ENCODE results near the gene KIAA2012.

DNA sequence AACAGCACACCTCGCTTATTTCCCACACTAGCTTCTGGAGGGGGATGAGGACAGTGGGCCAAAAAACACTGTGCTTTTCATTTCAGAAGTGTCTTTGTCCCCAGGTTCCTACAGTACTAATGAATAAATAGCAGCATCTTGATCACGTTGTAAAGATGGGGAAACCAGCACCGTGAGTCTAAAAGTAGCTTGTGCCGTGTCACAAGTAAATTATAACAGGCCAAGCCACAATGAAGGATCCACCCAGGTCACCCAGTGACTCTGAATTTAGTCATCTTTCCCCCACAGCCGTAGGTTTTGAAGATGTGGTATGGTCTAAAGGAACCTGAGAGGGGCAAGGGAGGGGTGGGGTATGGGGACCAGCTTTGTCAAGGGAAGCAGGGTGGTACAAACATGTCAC, 30.6 kb upstream of the KIAA2012 start:
- TF ChIP-seq CREB5 (CRISPR knock-in tag; IDR thresholded peaks at IDR 0.05; ENCODE audit: low read depth) = no peak
- no peak for TF ChIP-seq ZFP3 (CRISPR knock-in tag; IDR thresholded peaks at IDR 0.05)
- no peak for TF ChIP-seq ZFP30 (CRISPR knock-in tag; IDR thresholded peaks at IDR 0.05)
- TF ChIP-seq, protein P1, sequence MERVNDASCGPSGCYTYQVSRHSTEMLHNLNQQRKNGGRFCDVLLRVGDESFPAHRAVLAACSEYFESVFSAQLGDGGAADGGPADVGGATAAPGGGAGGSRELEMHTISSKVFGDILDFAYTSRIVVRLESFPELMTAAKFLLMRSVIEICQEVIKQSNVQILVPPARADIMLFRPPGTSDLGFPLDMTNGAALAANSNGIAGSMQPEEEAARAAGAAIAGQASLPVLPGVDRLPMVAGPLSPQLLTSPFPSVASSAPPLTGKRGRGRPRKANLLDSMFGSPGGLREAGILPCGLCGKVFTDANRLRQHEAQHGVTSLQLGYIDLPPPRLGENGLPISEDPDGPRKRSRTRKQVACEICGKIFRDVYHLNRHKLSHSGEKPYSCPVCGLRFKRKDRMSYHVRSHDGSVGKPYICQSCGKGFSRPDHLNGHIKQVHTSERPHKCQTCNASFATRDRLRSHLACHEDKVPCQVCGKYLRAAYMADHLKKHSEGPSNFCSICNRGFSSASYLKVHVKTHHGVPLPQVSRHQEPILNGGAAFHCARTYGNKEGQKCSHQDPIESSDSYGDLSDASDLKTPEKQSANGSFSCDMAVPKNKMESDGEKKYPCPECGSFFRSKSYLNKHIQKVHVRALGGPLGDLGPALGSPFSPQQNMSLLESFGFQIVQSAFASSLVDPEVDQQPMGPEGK (CRISPR knock-in tag; IDR thresholded peaks at IDR 0.05; ENCODE audit: borderline replicate concordance) = no peak
- no peak for TF ChIP-seq OSR1 (CRISPR knock-in tag; IDR thresholded peaks at IDR 0.05)
- TF ChIP-seq TOX (CRISPR knock-in tag; IDR thresholded peaks at IDR 0.05; ENCODE audit: borderline replicate concordance) = no peak
- TF ChIP-seq RARB (CRISPR knock-in tag; IDR thresholded peaks at IDR 0.05) = no peak
- TF ChIP-seq GLIS3 (CRISPR knock-in tag; IDR thresholded peaks at IDR 0.05) = no peak
- no peak for TF ChIP-seq PPARA (CRISPR knock-in tag; IDR thresholded peaks at IDR 0.05; ENCODE audit: borderline replicate concordance)
- TF ChIP-seq, protein P2, sequence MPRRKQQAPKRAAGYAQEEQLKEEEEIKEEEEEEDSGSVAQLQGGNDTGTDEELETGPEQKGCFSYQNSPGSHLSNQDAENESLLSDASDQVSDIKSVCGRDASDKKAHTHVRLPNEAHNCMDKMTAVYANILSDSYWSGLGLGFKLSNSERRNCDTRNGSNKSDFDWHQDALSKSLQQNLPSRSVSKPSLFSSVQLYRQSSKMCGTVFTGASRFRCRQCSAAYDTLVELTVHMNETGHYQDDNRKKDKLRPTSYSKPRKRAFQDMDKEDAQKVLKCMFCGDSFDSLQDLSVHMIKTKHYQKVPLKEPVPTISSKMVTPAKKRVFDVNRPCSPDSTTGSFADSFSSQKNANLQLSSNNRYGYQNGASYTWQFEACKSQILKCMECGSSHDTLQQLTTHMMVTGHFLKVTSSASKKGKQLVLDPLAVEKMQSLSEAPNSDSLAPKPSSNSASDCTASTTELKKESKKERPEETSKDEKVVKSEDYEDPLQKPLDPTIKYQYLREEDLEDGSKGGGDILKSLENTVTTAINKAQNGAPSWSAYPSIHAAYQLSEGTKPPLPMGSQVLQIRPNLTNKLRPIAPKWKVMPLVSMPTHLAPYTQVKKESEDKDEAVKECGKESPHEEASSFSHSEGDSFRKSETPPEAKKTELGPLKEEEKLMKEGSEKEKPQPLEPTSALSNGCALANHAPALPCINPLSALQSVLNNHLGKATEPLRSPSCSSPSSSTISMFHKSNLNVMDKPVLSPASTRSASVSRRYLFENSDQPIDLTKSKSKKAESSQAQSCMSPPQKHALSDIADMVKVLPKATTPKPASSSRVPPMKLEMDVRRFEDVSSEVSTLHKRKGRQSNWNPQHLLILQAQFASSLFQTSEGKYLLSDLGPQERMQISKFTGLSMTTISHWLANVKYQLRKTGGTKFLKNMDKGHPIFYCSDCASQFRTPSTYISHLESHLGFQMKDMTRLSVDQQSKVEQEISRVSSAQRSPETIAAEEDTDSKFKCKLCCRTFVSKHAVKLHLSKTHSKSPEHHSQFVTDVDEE (CRISPR knock-in tag; IDR thresholded peaks at IDR 0.05) = no peak
- no peak for TF ChIP-seq ISL1 (CRISPR knock-in tag; IDR thresholded peaks at IDR 0.05)
- TF ChIP-seq TCF4 (CRISPR knock-in tag; IDR thresholded peaks at IDR 0.05; ENCODE audit: borderline replicate concordance) = no peak
- no peak for TF ChIP-seq ARNTL (CRISPR knock-in tag; IDR thresholded peaks at IDR 0.05; ENCODE audit: borderline replicate concordance, low read depth)
